DOHH2 (cell line): ENCODE results near the gene FGGY.

Experiments used
- CTCF ChIP-seq: fragments of 200-600 bp; sonication (generic); IDR thresholded peaks from one replicate; pipeline ENCODE4 v1.5.1; 2014; ENCODE audit warnings: antibody characterized with exemption, mild to moderate bottlenecking, low read depth, low read length; ENCODE audit not compliant: poor library complexity, severe bottlenecking
- EZH2phosphoT487 ChIP-seq: fragments of 200-600 bp; sonication (generic); IDR thresholded peaks from 2 replicates; pipeline ENCODE4 v1.6.1; 2017; ENCODE audit warnings: borderline replicate concordance, mild to moderate bottlenecking, antibody characterized with exemption, low read length, moderate library complexity, mixed read lengths

- TF ChIP-seq EZH2phosphoT487 (no peak), CTCF (no peak)
Observed at GRCh38 chr1:59404796-59405195, 107.9 kb downstream of the FGGY start.
